HepG2 (cell line): ENCODE results near the gene IFNG. TPM values are rescaled to one million over a fixed set of nuclear protein-coding genes. Genes with fewer than 3 reads are reported as not detected.

Source experiments
- ATAC-seq: fragments of 200-7000 bp; cut with Tn5 transposase; 3 replicates; pipeline ENCODE4 v1.9.1; 2020; ENCODE audit warnings: mild to moderate bottlenecking, moderate library complexity
- BruUV-seq: library from RNA; stranded (reverse); fragments of 400-500 nt; replicated peaks from 2 replicates; lab custom pipeline; 2021; lab: Mats Ljungman, UMichigan
- CTCF ChIA-PET: fragments of 300-600 bp; formaldehyde crosslinking; extraction: SDS; loops from one replicate; lab custom pipeline; 2021; ENCODE audit warnings: low total read pairs, inconsistent platforms, low intra/inter-chr PET ratio; lab: Yijun Ruan, JAX
- POLR2A ChIA-PET: fragments of 350-600 bp; sonication (Branson Sonifier 250); formaldehyde crosslinking; loops from one replicate; lab custom pipeline; 2020; ENCODE audit warnings: antibody characterized with exemption, inconsistent platforms; lab: Yijun Ruan, JAX
- DNase-seq: peaks from one replicate; pipeline ENCODE4 v3.0.0-alpha.2; 2015; ENCODE audit warnings: low spot score
- FAIRE-seq: peaks from 3 replicates; lab custom pipeline; 2011; peaks lifted over from hg19 to GRCh38; lab: Jason Lieb, UNC
- H2AFZ ChIP-seq: one replicate; pipeline ENCODE4 v1.6.1; 2011; ENCODE audit warnings: low read length, inconsistent platforms
- H3K27ac ChIP-seq: fragments of 300-600 bp; 3 replicates; pipeline ENCODE4 v1.8.0; 2011; ENCODE audit warnings: mixed run types, mild to moderate bottlenecking, mixed read lengths, low read length, inconsistent platforms; ENCODE audit not compliant: insufficient read depth; ENCODE audit errors: extremely low read length
- H3K27me3 ChIP-seq, 2 experiments: fragments of 200-600 bp in 1 of 2; 2 replicates in 1 of 2; 3 replicates in 1 of 2; pipeline versions ENCODE4 v1.6.0 to v1.8.0; 2011; ENCODE audit warnings: low read length in 2 of 2, mild to moderate bottlenecking in 2 of 2, moderate library complexity in 2 of 2, inconsistent platforms in 1 of 2; ENCODE audit not compliant: insufficient read depth in 2 of 2, control insufficient read depth in 1 of 2
- H3K36me3 ChIP-seq, 2 experiments: fragments of 200-600 bp in 1 of 2; replicated peaks in 1 of 2; 2 replicates in 1 of 2; 3 replicates in 1 of 2; pipeline versions ENCODE4 v1.5.1 to v1.8.0; 2011; ENCODE audit warnings: low read length in 2 of 2, inconsistent platforms in 1 of 2; ENCODE audit not compliant: insufficient read depth in 2 of 2, control insufficient read depth in 1 of 2
- H3K4me1 ChIP-seq: 2 replicates; pipeline ENCODE4 v1.5.1; 2012; ENCODE audit warnings: low read length, inconsistent platforms; ENCODE audit not compliant: insufficient read depth
- H3K4me2 ChIP-seq: 2 replicates; pipeline ENCODE4 v1.6.0; 2011; ENCODE audit warnings: low read depth, low read length, inconsistent platforms
- H3K4me3 ChIP-seq, 3 experiments: fragments of 200-600 bp in 1 of 3; sonication (generic), shearing (Covaris generic) in 1 of 3; replicated peaks in 1 of 3; 2 replicates each; pipeline ENCODE4 v1.5.1; 2011 to 2016; ENCODE audit warnings: low read length in 3 of 3, inconsistent platforms in 2 of 3, low read depth in 2 of 3, mild to moderate bottlenecking in 2 of 3, control low read depth in 1 of 3, mixed read lengths in 1 of 3; ENCODE audit not compliant: insufficient read depth in 1 of 3
- H3K79me2 ChIP-seq: one replicate; pipeline ENCODE4 v1.6.1; 2011; ENCODE audit warnings: low read length, inconsistent platforms; ENCODE audit not compliant: insufficient read depth
- H3K9ac ChIP-seq: 2 replicates; pipeline ENCODE4 v1.6.0; 2011; ENCODE audit warnings: mild to moderate bottlenecking, low read depth, low read length, inconsistent platforms; ENCODE audit not compliant: insufficient read depth
- H3K9me3 ChIP-seq: 2 replicates; pipeline ENCODE4 v1.5.1; 2012; ENCODE audit warnings: mild to moderate bottlenecking, low read length
- H4K20me1 ChIP-seq: 2 replicates; pipeline ENCODE4 v1.6.0; 2011; ENCODE audit warnings: inconsistent platforms, mild to moderate bottlenecking, low read length, moderate library complexity; ENCODE audit not compliant: insufficient read depth
- ATRX ChIP-seq: sonication (generic); formaldehyde crosslinking; IDR thresholded peaks from 2 replicates; pipeline ENCODE4 v1.4.0; 2020; ENCODE audit warnings: missing genetic modification reagents, borderline replicate concordance
- BRD4 ChIP-seq: sonication (generic); formaldehyde crosslinking; IDR thresholded peaks from 2 replicates; pipeline ENCODE4 v1.4.0; 2020; ENCODE audit warnings: missing genetic modification reagents
- HHEX ChIP-seq: IDR thresholded peaks from 2 replicates; pipeline ENCODE4 v1.6.1; 2016; ENCODE audit warnings: control low read depth
- HOXA7 ChIP-seq: sonication (generic); formaldehyde crosslinking; IDR thresholded peaks from 2 replicates; pipeline ENCODE4 v1.8.1; 2022; ENCODE audit warnings: mild to moderate bottlenecking, missing genetic modification reagents, moderate library complexity
- NFYC ChIP-seq: IDR thresholded peaks from 2 replicates; pipeline ENCODE4 v1.6.1; 2016; ENCODE audit warnings: missing genetic modification reagents, missing compliant biosample characterization
- TGIF2 ChIP-seq: IDR thresholded peaks from 2 replicates; pipeline ENCODE4 v1.6.1; 2016; ENCODE audit warnings: control low read depth, missing compliant biosample characterization
- ZFP36L2 ChIP-seq: sonication (generic); formaldehyde crosslinking; IDR thresholded peaks from 2 replicates; pipeline ENCODE4 v1.4.0; 2020; ENCODE audit warnings: missing genetic modification reagents
- ZNF761 ChIP-seq: sonication (generic); formaldehyde crosslinking; conservative IDR thresholded peaks from 2 replicates; pipeline ENCODE4 v1.4.0; 2020; ENCODE audit warnings: mild to moderate bottlenecking, missing genetic modification reagents
- ZSCAN29 ChIP-seq: sonication (generic); formaldehyde crosslinking; conservative IDR thresholded peaks from 2 replicates; pipeline ENCODE4 v1.4.0; 2020; ENCODE audit warnings: mild to moderate bottlenecking, missing genetic modification reagents
- WGBS: methylation state at CpG from one replicate; pipeline ENCODE4 v1.1.6; 2017; ENCODE audit warnings: low lambda C conversion rate; 5-methylcytosine and 5-hydroxymethylcytosine counted together
- in situ Hi-C: cut with HindIII; loops from 2 replicates; pipeline ENCODE4 v1.10.0; 2017; ENCODE audit warnings: low pct_unique_long_range_greater_than_20kb; ENCODE audit not compliant: extremely low pct_ligation_motif_present
- intact Hi-C: fragments of 100-400 bp; cut with micrococcal nuclease; formaldehyde crosslinking; loops from one replicate; pipeline ENCODE4 v1.10.0; 2022; ENCODE audit not compliant: unreplicated experiment
- polyA plus RNA-seq, 8 experiments: library from polyadenylated mRNA; depleted of rRNA in 3 of 8; stranded (reverse) in 7 of 8; unstranded in 1 of 8; fragments of >200 nt; fragmentation: Illumina TruSeq in 4 of 8; extraction: Trizol in 4 of 8; gene quantifications; 2 replicates each; pipeline versions ENCODE4 v1.2.1 to v1.2.3, GENCODE V29; 2011 to 2016; ENCODE audit warnings: low read depth in 4 of 8, missing spikeins in 1 of 8, mixed read lengths in 1 of 8; ENCODE audit not compliant: insufficient read depth in 1 of 8
- total RNA-seq, 5 experiments: library from RNA; depleted of rRNA; stranded (reverse); fragments of >200 nt; fragmentation: Illumina TruSeq; extraction: Trizol; gene quantifications; 2 replicates each; pipeline ENCODE4 v1.2.3, GENCODE V29; 2016; ENCODE audit warnings: low read depth in 1 of 5
- TF ChIP-seq, protein P1 (sequence below): IDR thresholded peaks from 2 replicates; pipeline ENCODE4 v1.6.1; 2012; ENCODE audit warnings: low read length, improper control_type of control experiment
- TF ChIP-seq, protein P2 (sequence below): sonication (generic); formaldehyde crosslinking; IDR thresholded peaks from 2 replicates; pipeline ENCODE4 v1.4.0; 2020; ENCODE audit warnings: missing genetic modification reagents

The IFNG gene
- total and polyA plus RNA-seq, 2 of the 13 experiments (the other 11 are each of a cell fraction or from before 2014, with no cell fraction given), result not detected

- H3K9ac ChIP-seq, result no peak overlapping the region
- ChIA-PET POLR2A (no interaction called here), CTCF (no interaction called here)
- TF ChIP-seq, protein P1, sequence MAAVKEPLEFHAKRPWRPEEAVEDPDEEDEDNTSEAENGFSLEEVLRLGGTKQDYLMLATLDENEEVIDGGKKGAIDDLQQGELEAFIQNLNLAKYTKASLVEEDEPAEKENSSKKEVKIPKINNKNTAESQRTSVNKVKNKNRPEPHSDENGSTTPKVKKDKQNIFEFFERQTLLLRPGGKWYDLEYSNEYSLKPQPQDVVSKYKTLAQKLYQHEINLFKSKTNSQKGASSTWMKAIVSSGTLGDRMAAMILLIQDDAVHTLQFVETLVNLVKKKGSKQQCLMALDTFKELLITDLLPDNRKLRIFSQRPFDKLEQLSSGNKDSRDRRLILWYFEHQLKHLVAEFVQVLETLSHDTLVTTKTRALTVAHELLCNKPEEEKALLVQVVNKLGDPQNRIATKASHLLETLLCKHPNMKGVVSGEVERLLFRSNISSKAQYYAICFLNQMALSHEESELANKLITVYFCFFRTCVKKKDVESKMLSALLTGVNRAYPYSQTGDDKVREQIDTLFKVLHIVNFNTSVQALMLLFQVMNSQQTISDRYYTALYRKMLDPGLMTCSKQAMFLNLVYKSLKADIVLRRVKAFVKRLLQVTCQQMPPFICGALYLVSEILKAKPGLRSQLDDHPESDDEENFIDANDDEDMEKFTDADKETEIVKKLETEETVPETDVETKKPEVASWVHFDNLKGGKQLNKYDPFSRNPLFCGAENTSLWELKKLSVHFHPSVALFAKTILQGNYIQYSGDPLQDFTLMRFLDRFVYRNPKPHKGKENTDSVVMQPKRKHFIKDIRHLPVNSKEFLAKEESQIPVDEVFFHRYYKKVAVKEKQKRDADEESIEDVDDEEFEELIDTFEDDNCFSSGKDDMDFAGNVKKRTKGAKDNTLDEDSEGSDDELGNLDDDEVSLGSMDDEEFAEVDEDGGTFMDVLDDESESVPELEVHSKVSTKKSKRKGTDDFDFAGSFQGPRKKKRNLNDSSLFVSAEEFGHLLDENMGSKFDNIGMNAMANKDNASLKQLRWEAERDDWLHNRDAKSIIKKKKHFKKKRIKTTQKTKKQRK, result no peak
- TF ChIP-seq ZNF761 (CRISPR knock-in tag), result no peak
- TF ChIP-seq, protein P2, sequence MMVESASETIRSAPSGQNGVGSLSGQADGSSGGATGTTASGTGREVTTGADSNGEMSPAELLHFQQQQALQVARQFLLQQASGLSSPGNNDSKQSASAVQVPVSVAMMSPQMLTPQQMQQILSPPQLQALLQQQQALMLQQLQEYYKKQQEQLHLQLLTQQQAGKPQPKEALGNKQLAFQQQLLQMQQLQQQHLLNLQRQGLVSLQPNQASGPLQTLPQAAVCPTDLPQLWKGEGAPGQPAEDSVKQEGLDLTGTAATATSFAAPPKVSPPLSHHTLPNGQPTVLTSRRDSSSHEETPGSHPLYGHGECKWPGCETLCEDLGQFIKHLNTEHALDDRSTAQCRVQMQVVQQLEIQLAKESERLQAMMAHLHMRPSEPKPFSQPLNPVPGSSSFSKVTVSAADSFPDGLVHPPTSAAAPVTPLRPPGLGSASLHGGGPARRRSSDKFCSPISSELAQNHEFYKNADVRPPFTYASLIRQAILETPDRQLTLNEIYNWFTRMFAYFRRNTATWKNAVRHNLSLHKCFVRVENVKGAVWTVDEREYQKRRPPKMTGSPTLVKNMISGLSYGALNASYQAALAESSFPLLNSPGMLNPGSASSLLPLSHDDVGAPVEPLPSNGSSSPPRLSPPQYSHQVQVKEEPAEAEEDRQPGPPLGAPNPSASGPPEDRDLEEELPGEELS (CRISPR knock-in tag), result no peak
- TF ChIP-seq ZSCAN29, result no peak
- no peak for TF ChIP-seq TGIF2 (CRISPR knock-in tag)
- TF ChIP-seq NFYC, result no peak
- TF ChIP-seq HHEX, result no peak
- TF ChIP-seq ZFP36L2 (CRISPR knock-in tag), result no peak
- no peak for TF ChIP-seq HOXA7 (CRISPR knock-in tag)
- TF ChIP-seq BRD4 (CRISPR knock-in tag), result no peak
- TF ChIP-seq ATRX (CRISPR knock-in tag), result no peak
- no peak overlapping the region for H3K27ac ChIP-seq
- H3K27me3 ChIP-seq, result no peaks in the 10 kb centered on the region; a peak in 1 of 5 replicates
- no peaks in the 10 kb centered on the region for H3K4me1 ChIP-seq
- BruUV-seq, result no TSS peak
- no peaks in the 10 kb centered on the region for H3K9me3 ChIP-seq
- FAIRE-seq (no peak), DNase-seq (no peak), ATAC-seq (no peak)
- no peak overlapping the region for H2AFZ ChIP-seq
- H3K36me3 ChIP-seq, result no peaks in the 10 kb centered on the region
- H4K20me1 ChIP-seq, result no peaks in the 10 kb centered on the region
- no peaks in the 10 kb centered on the region for H3K79me2 ChIP-seq
- no peak overlapping the region for H3K4me2 ChIP-seq
- intact Hi-C loops, result no loop called here
- WGBS, result 59% methylated on average over 4 of the region's 4 CpGs
- in situ Hi-C loops, result no loop called here
- no peak overlapping the region for H3K4me3 ChIP-seq
Measured at GRCh38 chr12:68163560-68164081, 4.1 kb upstream of the IFNG start.
